T-helper 9 cell (primary cell): ENCODE results near the gene TEDDM1.
A peak's percentile ranks its signal among the peaks of the same experiment; 100 is the strongest.
"Not testable (repeated sequence)": the region's sequence is repeated elsewhere in the genome, so short reads cannot be mapped to it uniquely, and the experiment has no call there.

Experiments
- DNase-seq: peaks from one replicate; pipeline ENCODE4 v3.0.0-alpha.2; 2020
- total RNA-seq, 2 donors: gene quantifications; one replicate each; lab custom pipeline; 2026; lab: John Stamatoyannopoulos, UW

Gene TEDDM1, protein sequence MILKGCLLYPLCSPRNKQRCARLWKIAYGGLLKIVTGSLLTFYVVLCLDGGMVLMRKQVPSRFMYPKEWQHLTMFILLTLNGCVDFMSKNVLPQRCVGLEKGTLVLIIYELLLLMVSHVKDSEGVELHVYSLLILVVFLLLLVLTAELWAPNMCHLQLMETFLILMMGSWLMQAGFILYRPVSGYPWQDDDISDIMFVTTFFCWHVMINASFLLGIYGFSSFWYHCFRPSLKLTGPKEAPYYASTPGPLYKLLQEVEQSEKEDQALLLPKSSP
- 0 reads per million in 2 donors for total RNA-seq

DNA sequence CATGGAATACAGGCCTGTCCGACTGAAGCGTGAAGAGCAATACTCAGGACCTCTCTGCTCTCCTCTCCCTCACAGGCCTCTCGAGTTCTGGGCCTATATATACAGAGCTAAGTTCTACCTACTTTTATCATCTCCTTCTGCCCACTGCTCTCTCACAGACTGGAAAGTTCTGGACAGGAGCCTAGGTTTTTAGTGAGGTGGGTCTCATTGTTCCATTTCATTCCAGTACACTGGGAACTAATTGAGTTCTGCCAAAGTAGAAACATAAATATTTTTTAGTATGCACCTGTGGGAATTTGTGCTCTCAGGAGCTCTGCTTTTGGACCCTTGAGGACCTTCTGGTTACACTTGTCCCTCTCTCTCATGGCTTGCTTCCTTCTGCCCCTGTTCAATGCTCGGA, at the start of gene TEDDM1:
Gene TEDDM1, minus strand, starts transcription at position 101 of the 400 bp plus-strand sequence. CDS start 182 bp downstream, outside the sequence.
- no peak for DNase-seq

DNA sequence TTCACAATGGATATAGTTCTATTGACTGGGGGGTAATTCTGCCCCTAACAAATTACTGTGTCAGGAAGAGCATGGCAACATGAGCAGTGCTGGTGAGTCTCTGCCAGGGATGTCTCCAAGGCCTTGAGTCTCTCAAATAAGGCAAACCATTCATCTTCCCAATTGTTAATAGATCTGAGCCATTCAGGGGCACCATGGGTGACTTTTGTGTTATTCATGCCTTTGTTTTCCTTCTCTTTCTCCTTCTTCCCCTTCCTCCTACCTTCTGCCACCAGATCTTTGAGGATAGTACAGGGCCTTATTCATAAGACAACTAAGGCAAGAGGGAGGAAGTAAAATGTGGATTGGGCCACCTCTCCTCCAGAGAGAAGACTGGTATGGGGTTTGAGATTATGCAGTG, 49.6 kb upstream of the TEDDM1 start, which contains the start of gene RGSL1:
Gene RGSL1, plus strand, starts transcription at position 60 of the 400 bp plus-strand sequence. Its CDS starts 20 bp downstream, at position 80.
- DNase-seq, result no peak

DNA sequence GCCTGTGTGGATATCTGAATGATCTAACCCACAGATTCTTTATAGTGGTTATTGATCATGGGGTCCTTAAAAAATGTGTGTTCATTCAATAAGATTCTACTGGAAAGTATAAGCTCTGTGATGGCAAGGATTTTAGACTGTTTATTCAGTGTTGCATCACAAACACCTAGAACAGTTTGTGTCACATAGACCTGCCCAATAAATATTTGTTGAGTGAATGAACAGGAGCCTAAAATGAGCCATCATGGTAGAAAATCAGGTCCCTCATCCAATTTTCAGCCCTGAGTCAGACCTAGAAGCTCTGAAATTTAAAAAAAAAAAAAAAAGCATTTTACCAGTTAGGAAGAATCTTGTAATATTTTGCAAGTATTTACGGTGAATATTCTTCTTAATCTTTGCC, 47.2 kb upstream of the TEDDM1 start:
- no peak for DNase-seq

DNA sequence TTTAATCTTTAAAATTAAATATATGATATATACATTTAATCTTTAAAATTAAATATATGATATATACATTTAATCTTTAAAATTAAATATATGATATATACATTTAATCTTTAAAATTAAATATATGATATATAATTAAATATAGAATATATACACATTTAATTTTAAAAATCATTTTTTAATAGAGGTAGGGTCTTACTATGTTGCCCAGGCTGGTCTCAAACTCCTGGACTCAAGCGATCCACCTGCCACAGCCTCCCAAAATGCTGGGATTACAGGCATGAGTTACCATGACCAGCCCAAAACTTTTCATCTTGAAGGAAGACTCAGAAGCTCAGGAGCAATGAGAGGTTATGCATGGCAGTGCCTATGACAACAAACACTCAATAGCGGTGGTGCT, 46.7 kb upstream of the TEDDM1 start:
- not testable (repeated sequence) for DNase-seq

DNA sequence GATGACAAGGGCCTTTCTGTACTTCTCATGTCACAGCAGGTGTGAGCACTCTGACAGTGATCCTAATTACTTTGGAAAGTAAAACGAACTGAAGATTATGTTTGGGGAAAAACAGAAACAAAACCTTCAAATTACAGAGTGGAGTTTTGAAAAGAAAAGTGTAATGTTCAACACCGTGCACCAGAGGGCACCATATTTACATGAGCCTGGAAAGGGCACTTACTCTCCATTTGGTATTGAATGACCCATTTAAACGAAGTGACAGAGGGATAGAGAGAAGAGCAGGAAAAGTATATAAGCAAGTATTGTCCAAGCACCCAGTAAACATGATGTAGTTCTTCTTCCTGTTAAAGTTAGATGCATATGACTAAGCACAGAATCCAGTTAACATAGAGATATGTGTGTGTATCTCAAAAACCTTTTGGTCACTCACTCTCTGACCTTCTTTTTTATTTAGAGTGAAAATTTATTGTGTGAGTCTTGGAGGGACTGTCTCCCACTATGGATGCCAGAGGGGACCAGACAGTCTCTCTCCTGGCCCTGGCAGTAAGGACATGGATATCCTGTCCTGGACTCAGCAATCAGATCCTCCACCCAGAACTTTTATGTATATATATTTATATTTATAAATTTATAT, 45.7 kb upstream of the TEDDM1 start:
- no peak for DNase-seq

GRCh38 chr1:182444497-182444896, 44.0 kb upstream of the TEDDM1 start:
- no peak for DNase-seq

- no peak for DNase-seq
Measured at GRCh38 chr1:182442333-182442732, 41.9 kb upstream of the TEDDM1 start.

- no peak for DNase-seq
Measured at GRCh38 chr1:182441719-182442118, 41.3 kb upstream of the TEDDM1 start.

- no peak for DNase-seq
Measured at GRCh38 chr1:182438326-182438725, 37.9 kb upstream of the TEDDM1 start.

DNA sequence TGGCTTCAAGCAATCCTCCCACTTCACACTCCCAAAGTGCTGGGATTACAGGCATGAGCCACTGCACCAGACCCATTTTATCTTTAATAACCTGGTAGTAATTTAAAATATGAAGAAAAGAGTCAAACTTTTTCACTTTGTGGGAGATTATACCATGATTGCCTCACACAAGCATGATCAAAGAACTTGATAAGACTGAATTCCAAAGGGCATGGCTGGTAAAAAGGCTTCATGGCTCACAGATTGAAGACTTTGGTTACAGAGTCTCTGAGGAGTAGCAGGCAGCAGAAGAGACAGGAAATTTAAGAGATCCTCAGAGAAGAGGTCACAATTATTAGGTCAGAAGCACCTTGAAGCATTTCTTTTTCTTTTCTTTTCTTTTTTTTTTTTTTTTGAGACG, 33.1 kb upstream of the TEDDM1 start:
- DNase-seq, result no peak

GRCh38 chr1:182431278-182431677, 30.8 kb upstream of the TEDDM1 start:
- DNase-seq, result no peak

GRCh38 chr1:182430263-182431068, 30.0 kb upstream of the TEDDM1 start:
- DNase-seq, result peak; percentile 8

DNA sequence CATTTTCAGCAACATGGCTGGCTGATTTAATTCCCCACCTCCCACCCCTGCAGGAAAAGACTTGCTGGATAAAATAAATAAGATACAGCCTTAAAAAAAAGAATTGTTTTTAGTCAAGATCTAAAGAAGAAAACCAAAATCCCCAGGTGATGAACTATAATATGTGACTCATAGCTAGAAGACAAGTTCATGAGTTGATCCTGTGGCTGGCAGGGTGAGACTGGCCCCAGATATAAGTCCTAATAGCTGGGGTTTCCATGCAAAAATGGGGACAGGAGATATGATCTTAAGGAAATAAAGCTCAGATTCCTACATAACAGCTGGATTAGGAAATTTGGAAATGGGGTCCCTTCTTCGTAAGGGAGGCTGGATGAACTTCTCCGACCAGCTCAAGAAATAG, 27.6 kb upstream of the TEDDM1 start:
- DNase-seq, result no peak

GRCh38 chr1:182426442-182427430, 26.3 kb upstream of the TEDDM1 start:
- DNase-seq, result no peak

- DNase-seq, result no peak
Measured at GRCh38 chr1:182415789-182416188, 15.3 kb upstream of the TEDDM1 start.

DNA sequence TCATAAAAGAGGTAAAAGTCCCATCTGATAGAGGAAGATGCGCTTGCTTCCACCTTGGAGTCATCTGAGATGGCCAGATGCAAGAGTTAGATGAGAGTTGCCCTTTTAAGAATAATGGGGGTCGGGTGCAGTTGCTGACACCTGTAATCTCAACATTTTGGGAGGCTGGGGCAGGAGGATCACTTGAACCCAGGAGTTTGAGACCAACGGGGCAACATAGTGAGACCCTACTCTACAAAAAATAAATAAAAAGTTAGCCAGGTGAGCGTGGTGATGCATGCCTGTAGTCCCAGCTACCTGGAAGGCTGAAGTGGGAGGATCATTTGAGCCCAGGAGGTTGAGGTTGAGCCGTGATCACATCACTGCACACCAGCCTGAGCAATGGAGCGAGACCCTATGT, 13.5 kb upstream of the TEDDM1 start:
- no peak for DNase-seq

- no peak for DNase-seq
Measured at GRCh38 chr1:182413486-182413885, 13.0 kb upstream of the TEDDM1 start.

DNA sequence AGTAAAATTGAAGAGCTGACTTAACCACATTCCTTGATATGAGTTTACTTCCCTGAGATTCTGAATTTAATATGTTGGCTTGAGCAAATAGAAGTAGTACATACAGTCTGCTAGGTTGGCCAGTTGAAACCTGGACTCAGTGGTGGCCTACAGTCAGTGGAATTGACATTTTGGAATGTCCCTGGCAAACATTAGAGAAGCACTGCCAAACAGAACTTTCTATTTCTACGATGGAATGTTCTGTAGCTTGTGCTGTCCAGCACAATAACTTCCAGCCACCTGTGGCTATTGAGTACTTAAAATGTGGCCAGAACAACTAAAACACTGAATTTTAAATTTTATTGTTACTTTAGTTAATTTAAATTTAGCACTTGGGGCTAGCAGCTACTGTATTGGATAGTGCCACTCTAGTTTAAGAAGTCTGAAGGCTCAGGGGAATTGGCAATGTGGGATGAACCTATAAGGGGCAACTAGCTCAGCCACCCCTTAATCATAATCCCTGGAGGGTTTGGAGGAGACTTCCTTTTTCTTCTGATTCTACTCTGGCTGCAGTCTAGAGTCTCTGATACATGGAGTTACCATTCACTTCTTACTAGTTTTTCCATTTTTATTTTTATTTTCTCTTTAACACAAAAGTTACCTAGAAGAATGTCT, 10.3 kb upstream of the TEDDM1 start:
- no peak for DNase-seq

GRCh38 chr1:182410138-182410537, 9.7 kb upstream of the TEDDM1 start:
- DNase-seq, result no peak

DNA sequence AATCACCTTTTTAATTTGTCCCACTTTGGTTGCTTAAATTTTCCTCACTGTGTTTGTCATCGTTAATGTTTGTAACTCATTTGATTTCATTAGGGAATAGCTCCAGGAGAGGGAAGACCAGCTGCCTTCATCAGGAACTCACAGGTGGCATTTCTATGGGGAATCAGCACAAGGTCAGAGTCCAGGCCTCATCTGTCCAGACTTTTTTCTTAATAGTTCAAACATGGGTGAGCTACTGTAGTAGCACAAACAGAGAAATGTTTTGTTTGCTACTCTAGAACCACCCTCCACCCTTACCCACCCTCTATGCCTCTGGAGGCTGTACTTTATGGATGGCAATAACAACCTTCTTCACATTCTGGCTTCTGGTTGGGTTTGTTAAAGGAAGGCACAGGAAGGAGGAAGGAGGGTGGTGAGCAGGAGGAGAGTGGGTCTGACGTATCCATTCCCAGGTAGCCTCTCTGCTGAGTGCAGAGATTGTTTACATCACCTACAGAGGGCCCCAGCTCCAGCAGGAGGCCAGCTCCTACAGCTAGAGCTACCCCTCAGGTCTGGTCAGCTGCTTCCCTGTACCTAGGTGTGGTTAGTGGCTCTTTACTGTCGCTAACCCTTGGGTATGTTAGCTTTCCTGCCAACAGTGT, 8.1 kb upstream of the TEDDM1 start:
- DNase-seq, result no peak

GRCh38 chr1:182407724-182408123, 7.3 kb upstream of the TEDDM1 start:
- DNase-seq, result no peak
